Lower leg skin (tissue), 3 donors: ENCODE data around the gene CAB39L.

Experiments used
- POLR2A ChIP-seq, 2 donors: fragments of 450-650 bp; IDR thresholded peaks; one replicate each; pipeline ENCODE4 v1.6.1; 2016 to 2017; ENCODE audit warnings: antibody characterized with exemption in 2 of 2, mild to moderate bottlenecking in 1 of 2, moderate library complexity in 1 of 2
- TF ChIP-seq, protein P1 (sequence below), 3 donors: fragments of 450-650 bp; IDR thresholded peaks; one replicate each; pipeline ENCODE4 v1.5.1; 2016; ENCODE audit warnings: antibody characterized with exemption in 3 of 3, mild to moderate bottlenecking in 3 of 3, moderate library complexity in 2 of 3

DNA sequence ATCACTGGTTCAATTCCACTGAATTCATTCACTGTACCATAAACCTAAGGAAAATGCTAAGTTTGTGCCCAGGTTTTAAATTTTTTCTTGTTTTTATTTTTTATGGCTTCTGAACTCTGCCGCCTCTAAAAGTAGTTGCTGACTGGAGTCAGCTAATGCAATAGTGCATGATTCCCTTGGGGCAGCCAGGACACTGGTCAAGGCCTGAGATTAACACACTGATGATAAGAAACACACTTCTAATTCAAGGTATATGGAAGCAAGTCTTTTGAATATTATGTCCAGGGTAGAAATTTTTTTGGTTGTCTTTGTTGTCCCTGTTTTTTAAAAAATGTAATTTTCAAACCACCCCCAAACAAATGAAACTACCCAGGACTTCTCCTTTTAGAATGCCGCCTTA is 123.9 kb downstream of the CAB39L start:
- TF ChIP-seq, protein P1, sequence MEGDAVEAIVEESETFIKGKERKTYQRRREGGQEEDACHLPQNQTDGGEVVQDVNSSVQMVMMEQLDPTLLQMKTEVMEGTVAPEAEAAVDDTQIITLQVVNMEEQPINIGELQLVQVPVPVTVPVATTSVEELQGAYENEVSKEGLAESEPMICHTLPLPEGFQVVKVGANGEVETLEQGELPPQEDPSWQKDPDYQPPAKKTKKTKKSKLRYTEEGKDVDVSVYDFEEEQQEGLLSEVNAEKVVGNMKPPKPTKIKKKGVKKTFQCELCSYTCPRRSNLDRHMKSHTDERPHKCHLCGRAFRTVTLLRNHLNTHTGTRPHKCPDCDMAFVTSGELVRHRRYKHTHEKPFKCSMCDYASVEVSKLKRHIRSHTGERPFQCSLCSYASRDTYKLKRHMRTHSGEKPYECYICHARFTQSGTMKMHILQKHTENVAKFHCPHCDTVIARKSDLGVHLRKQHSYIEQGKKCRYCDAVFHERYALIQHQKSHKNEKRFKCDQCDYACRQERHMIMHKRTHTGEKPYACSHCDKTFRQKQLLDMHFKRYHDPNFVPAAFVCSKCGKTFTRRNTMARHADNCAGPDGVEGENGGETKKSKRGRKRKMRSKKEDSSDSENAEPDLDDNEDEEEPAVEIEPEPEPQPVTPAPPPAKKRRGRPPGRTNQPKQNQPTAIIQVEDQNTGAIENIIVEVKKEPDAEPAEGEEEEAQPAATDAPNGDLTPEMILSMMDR (IDR thresholded peaks at IDR 0.05) = no peak
- no peak for TF ChIP-seq POLR2A (IDR thresholded peaks at IDR 0.05)
